ENCODE results near the gene KRT23.

Gene KRT23

GRCh38 chr17:40915199-40915661 lies 22.2 kb downstream of the KRT23 start (continued):
- TF ChIP-seq ZNF280D (tag by site-specific recombination; IDR thresholded peaks at IDR 0.05) (0 out of 2 replicates have a peak, but pooled peaks have one; percentile 50), ZNF350 (tag by site-specific recombination; IDR thresholded peaks at IDR 0.05) (no peak), ZNF621 (tag by site-specific recombination; IDR thresholded peaks at IDR 0.05) (no peak), SALL2 (tag by site-specific recombination; IDR thresholded peaks at IDR 0.05; ENCODE audit: borderline replicate concordance) (no peak), ZFP37 (tag by site-specific recombination; IDR thresholded peaks at IDR 0.05) (no peak), ZNF791 (tag by site-specific recombination; IDR thresholded peaks at IDR 0.05) (no peak), ZNF624 (tag by site-specific recombination; IDR thresholded peaks at IDR 0.05) (no peak), TCF7L2 (IDR thresholded peaks at IDR 0.05; ENCODE audit: borderline replicate concordance, low read depth, low read length) (no peak), ZNF324 (tag by site-specific recombination; IDR thresholded peaks at IDR 0.05) (0 out of 2 replicates have a peak, but pooled peaks have one; percentile 46), HIC1 (tag by site-specific recombination; IDR thresholded peaks at IDR 0.05) (no peak), ZNF654 (tag by site-specific recombination; IDR thresholded peaks at IDR 0.05; ENCODE audit: low read depth) (no peak), ZBTB7A (tag by site-specific recombination; IDR thresholded peaks at IDR 0.05; ENCODE audit: low read depth) (no peak), ELK4 (IDR thresholded peaks at IDR 0.05; ENCODE audit: borderline replicate concordance, low read depth, low read length) (no peak), PRDM4 (tag by site-specific recombination; IDR thresholded peaks at IDR 0.05) (peak; percentile 49; the same call in 1 of the 2 replicates), HOXA7 (CRISPR knock-in tag; IDR thresholded peaks at IDR 0.05; ENCODE audit: borderline replicate concordance) (no peak), ZNF114 (tag by site-specific recombination; IDR thresholded peaks at IDR 0.05) (no peak), TSHZ1 (tag by site-specific recombination; IDR thresholded peaks at IDR 0.05; ENCODE audit: borderline replicate concordance) (0 out of 2 replicates have a peak, but pooled peaks have one; percentile 14), MEIS1 (CRISPR knock-in tag; IDR thresholded peaks at IDR 0.05; ENCODE audit: borderline replicate concordance) (no peak), ZNF366 (tag by site-specific recombination; conservative IDR thresholded peaks at IDR 0.05) (peak; percentile 72), ZNF354C (tag by site-specific recombination; IDR thresholded peaks at IDR 0.05; ENCODE audit: borderline replicate concordance, low read depth) (no peak), ZBTB20 (tag by site-specific recombination; IDR thresholded peaks at IDR 0.05) (no peak), ZFP69B (tag by site-specific recombination; IDR thresholded peaks at IDR 0.05) (peak; percentile 37; the same call in 1 of the 2 replicates), IKZF3 (tag by site-specific recombination; IDR thresholded peaks at IDR 0.05) (no peak), MZF1 (tag by site-specific recombination; IDR thresholded peaks at IDR 0.05; ENCODE audit: borderline replicate concordance) (no peak), ZNF221 (tag by site-specific recombination; IDR thresholded peaks at IDR 0.05; ENCODE audit: borderline replicate concordance) (no peak), KLF9 (tag by site-specific recombination; IDR thresholded peaks at IDR 0.05; ENCODE audit: low read depth) (no peak), ZNF10 (tag by site-specific recombination; IDR thresholded peaks at IDR 0.05) (no peak), ZNF514 (tag by site-specific recombination; IDR thresholded peaks at IDR 0.05) (no peak), GFI1B (tag by site-specific recombination; IDR thresholded peaks at IDR 0.05) (no peak)

Measured in HEK293 (cell line).